SH-SY5Y (cell line): ENCODE results near the gene UST.

Experiments
- GATA2 ChIP-seq: IDR thresholded peaks from 2 replicates; pipeline ENCODE4 v1.6.1; 2011; ENCODE audit warnings: mild to moderate bottlenecking, low read depth, low read length
- GATA3 ChIP-seq: IDR thresholded peaks from 2 replicates; pipeline ENCODE4 v1.6.1; 2011; ENCODE audit warnings: low read depth, mild to moderate bottlenecking, low read length, moderate library complexity

DNA sequence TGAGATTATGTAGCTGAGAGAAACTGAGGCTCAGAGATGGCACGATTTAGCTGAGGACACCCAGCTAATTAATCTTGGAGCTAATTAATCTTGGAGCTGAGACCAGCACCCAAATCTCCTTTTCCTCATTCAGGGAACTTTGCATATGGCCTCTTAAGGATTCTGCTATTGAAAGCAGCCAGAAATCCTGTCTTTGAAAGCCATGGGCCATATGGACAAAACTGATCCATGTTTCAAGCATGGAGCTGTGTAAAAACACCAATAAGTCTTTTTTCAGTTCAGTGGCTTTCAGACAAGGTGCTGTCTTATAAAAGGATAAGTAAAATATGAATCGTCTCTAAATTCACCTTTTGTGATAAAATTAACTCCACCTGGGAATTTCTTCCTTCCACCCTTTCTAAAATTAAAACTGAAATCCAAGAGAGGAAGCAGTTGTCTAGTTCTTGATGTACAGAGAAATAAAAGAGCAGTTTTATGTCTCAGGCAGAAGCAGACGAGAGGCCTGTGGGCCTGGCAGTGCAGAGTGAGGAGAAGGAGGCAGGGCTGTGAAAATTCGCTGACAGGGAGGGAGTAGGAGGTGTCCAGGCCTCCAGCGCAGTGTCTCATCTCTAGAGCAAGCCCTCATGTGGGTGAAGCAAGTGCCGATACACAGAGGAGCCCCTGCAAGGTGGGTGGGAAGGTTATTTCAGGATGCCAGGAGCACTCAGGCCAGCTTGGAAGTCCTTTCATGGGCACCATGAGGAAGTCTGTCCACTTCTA lies 266.9 kb downstream of the UST start:
- TF ChIP-seq GATA2 (no peak), GATA3 (no peak)
